Stimulated activated effector memory CD8-positive, alpha-beta T cell treated with anti-CD3 and anti-CD28 coated beads, Interleukin-12 subunit alpha, Interleukin-12 subunit beta, amount 100 ng/mL, for 72 hours (primary cell): ENCODE measurements around the gene PPP4C.
A peak's percentile ranks its signal among the peaks of the same experiment; 100 is the strongest.
"Not testable (repeated sequence)": the region's sequence is repeated elsewhere in the genome, so short reads cannot be mapped to it uniquely, and the experiment has no call there.

Experiments
- ATAC-seq: fragments of 150-1000 bp; cut with Tn5 transposase; 2 replicates; pipeline ENCODE4 v1.10.0; 2021
- DNase-seq, 2 donors: peaks; one replicate each; pipeline ENCODE4 v3.0.0; 2021 to 2022; ENCODE audit warnings: low spot score in 2 of 2
- H3K27ac Mint-ChIP-seq: one replicate; pipeline ENCODE4 v1.8.0; 2022; ENCODE audit warnings: mild to moderate bottlenecking, mixed read lengths
- H3K36me3 Mint-ChIP-seq: one replicate; pipeline ENCODE4 v1.8.0; 2022; ENCODE audit warnings: mild to moderate bottlenecking, mixed read lengths
- H3K4me1 Mint-ChIP-seq: one replicate; pipeline ENCODE4 v1.8.0; 2022; ENCODE audit warnings: mixed read lengths
- H3K4me3 Mint-ChIP-seq: one replicate; pipeline ENCODE4 v1.8.0; 2022; ENCODE audit warnings: mild to moderate bottlenecking, mixed read lengths
- H3K9me3 Mint-ChIP-seq: one replicate; pipeline ENCODE4 v1.8.0; 2022; ENCODE audit warnings: mixed read lengths

Gene PPP4C

DNA sequence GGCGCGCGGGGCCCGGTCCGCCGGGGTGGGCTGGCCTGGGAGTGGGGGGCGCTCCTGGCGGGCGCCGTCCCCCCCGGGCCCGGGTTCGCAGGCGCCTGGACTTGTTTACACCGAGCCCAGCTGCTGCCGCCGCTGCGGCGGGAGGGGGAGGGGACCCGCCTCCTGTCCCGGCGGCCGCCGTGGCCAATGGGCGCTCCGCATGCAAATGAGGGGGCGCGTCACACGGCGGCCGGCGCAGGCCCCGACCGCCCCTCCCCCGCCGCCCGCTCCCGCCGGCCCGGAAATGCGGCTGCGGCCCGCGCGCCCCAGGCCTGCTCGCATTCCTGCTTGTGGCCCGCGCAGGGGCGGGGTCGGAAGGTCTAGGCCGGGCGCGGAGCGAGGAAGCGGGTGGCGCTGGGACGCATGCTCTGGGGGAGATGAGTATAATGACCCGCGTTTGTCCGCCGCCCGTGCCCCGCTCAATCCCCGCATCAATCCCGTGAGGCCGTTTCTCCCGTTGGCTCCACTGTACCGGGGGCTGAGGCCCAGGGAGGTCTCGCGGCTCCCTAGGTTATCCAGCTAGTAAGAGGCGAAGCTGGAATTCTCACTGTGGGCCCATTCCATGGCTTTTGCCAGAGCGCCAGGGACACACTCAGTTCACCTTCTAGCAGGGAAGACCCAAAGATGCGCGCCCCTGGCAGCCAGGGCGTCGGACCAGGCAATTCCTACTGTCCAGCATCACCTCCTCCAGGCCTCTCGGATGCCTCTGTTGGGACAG, 20.5 kb downstream of the PPP4C start, which contains the start of gene YPEL3:
Gene YPEL3, minus strand, starts transcription at position 109 of the 757 bp plus-strand sequence. CDS start 731 bp downstream, outside the sequence.
- Mint-ChIP-seq H3K36me3 (peaks cover 37% of the 10 kb centered on the region), H3K4me3 (peak within 1 kb of the TSS; percentile 92), H3K9me3 (peaks cover 7% of the 10 kb centered on the region), H3K4me1 (peaks cover 47% of the 10 kb centered on the region), H3K27ac (peak within 1 kb of the TSS; percentile 93)
- peak; percentile 68 for ATAC-seq
- peak; percentile 83 to 87 for DNase-seq

DNA sequence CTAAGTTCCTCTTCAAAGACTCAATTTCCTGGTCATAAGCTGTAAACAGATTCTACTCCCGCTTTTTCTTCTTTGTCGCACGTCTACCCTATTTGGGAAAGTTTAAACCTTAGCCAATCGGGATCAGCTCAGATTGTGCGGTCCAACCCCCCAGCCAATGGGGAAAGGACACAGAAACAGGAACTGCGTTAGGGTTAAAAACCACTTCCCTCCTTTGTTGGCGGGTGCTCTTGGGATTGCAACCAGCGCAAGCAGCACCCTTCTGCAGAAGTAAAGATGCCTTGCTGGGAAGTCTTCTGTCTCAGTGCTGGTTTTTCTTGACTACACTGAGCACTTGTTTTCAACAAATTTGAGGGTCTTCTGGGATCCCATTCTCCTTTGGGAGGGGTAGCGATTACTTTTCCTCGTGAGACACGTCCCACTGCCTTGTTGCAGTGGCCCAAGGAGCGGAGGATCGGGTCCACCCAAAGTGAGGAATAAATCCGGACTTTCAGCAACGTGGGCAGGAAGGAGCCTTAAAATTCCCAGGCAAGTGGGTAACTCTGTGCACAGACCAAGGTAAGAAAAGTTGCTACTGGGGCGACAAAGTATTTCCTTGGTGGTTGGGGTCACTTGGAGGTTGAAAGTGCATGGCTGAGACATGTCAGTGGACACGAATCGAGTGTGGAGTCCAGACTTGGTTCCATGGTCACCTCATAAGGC, 21.2 kb downstream of the PPP4C start:
- DNase-seq (no peak), ATAC-seq (no peak)
- peak overlapping the region; percentile 89 for H3K27ac Mint-ChIP-seq
- H3K36me3 Mint-ChIP-seq: peaks cover 36% of the 10 kb centered on the region
- H3K9me3 Mint-ChIP-seq: peaks cover 7% of the 10 kb centered on the region
- peaks cover 40% of the 10 kb centered on the region for H3K4me1 Mint-ChIP-seq
- H3K4me3 Mint-ChIP-seq: peak overlapping the region; percentile 92

DNA sequence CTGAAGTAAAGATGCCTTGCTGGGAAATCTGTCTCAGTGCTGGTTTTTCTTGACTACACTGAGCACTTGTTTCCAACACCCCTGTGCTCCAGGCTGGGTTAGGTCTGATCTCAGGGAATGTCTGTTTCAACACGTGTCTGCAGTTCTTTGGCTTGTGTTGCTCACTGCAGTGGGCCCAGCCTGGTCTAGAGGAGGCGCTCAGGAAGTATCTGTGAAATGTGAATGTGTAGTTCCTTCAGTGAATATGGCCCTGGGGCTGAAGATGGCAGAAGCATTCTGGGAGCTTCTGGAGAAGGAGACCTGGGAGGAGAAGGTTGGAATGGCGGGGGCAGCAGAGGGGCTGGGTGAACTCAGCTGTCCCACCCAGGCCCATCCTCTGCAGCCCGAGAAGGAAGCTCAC, 28.3 kb downstream of the PPP4C start:
- no peaks in the 10 kb centered on the region for H3K9me3 Mint-ChIP-seq
- DNase-seq (no peak), ATAC-seq (no peak)
- no peaks in the 10 kb centered on the region for H3K4me1 Mint-ChIP-seq
- H3K36me3 Mint-ChIP-seq: peaks cover 24% of the 10 kb centered on the region
- no peak overlapping the region for H3K4me3 Mint-ChIP-seq
- H3K27ac Mint-ChIP-seq: peak overlapping the region; percentile 65

DNA sequence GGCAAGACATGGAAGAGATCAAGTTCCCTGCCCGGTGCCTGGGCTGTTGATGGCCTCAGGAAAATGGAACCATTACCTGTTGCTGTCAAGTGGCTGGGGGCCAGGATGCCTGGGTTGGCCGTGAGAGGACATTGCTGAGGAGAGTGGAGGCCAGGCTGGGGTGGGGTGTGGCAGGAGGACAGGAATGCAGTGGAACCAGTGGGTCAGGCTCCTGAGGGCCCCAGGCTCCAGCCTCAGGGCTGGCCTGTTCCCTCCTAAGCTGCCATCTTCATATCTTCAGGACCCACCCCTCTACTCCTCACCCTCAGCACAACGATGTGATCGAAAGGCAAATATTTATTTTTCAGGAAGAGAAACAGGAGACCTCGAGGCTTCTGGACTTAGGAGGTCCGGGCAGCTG, 28.7 kb downstream of the PPP4C start:
- Mint-ChIP-seq H3K9me3 (no peaks in the 10 kb centered on the region), H3K4me1 (no peaks in the 10 kb centered on the region), H3K36me3 (peaks cover 24% of the 10 kb centered on the region), H3K4me3 (no peak overlapping the region), H3K27ac (peak overlapping the region; percentile 65)
- ATAC-seq (no peak), DNase-seq (no peak)

DNA sequence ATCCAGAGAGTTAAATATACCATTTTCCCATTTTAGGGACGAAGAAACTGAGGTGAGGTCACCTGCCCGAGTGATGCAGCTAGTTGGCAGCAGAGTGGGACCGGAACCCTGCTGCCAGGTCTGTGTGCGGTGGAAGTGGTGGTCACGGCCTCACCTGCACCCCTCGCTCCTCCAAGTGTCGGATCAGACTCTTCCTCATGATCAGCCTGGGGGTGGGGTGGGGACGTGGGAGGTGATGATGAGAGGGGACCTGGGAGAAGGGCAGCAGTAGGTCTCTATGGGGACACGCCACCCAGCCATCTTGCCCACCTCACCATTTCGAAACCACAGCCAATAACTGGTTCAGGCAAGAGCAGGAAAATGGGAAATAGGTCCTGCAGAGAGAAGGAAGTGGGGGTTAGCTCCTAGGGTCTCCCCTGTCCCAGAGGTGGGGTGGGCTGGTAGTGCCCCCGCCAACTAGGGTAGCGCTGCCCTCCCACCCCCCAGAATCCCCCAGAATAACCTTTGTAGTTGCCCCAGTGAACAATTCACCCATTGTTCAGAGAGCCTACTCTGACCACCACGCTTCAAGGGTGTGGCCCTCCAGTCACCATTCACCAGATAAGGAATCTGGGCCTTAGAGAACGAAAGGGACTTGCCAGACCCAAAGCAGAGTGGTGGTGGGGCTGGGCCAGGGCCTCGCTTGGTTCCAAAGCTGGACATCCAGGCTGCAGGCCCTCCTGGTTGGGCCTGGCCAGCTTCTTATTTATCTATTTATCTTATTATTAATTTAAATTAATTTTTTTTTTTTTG, 32.5 kb downstream of the PPP4C start:
- ATAC-seq (no peak), DNase-seq (no peak)
- Mint-ChIP-seq H3K36me3 (peaks cover 31% of the 10 kb centered on the region), H3K9me3 (no peaks in the 10 kb centered on the region), H3K27ac (no peak overlapping the region), H3K4me1 (peaks cover 6% of the 10 kb centered on the region), H3K4me3 (no peak overlapping the region)

DNA sequence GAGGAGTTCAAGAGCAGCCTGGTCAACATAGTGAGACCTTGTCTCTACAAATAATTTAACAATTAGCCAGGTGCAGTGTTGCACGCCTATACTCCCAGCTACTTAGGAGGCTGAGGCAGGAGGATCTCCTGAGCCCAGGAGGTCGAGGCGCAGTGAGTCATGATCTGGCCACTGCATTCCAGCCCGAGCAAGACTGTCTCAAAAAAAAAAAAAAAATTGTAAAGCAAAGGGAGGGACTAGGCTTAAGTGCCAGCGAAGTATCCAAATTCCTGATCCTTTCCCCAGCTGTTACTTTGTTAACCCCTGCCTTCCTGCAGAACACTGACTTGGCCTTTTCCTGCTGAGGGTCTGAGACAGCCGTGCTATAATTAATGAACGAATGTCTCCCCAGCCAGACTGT, 34.9 kb downstream of the PPP4C start:
- DNase-seq: no peak
- H3K4me1 Mint-ChIP-seq: peaks cover 27% of the 10 kb centered on the region
- H3K27ac Mint-ChIP-seq: no peak overlapping the region
- no peak overlapping the region for H3K4me3 Mint-ChIP-seq
- ATAC-seq: no peak
- no peaks in the 10 kb centered on the region for H3K9me3 Mint-ChIP-seq
- peaks cover 38% of the 10 kb centered on the region for H3K36me3 Mint-ChIP-seq

DNA sequence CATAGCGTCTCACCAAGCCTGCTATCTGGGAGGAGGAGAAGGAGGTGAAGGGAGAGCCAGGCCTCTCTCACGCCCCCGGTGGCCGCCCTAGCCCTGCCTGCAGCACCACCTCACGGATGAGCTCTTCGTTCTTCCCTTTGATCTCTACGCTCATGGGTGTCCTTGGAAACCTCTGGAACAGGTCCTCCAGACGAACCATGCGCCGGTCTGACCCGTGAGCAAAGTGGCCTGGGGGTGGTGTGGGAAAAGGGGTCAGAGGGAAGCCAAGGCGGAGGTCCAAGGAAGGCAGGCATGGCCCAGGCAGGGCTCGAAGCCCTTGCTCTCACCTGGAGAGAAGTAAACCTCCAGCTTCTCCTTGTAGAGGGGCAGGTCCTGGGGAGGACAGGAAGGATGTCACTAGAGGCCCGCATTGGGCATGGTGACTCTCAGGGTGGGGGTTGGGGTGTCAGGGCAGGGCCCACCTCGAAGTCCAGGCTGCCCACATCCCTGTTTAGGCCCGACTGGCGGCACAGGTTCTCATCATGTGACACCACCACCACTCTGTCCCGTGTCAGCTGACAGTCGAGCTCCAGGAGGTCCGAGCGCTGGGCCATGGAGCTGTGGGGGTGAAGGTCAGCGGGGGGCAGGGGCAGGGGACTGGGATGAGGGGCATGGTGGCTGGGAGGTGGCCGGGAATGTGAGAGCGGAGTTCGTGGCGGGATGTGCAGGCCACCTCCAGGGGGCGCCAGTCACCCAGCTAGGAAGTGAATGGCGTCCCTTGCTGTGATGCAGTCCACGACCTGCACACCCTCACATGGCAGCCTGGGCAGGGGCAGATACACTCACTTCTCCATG, 36.6 kb downstream of the PPP4C start:
- H3K4me1 Mint-ChIP-seq: peaks cover 27% of the 10 kb centered on the region
- DNase-seq: peak; percentile 62 to 80
- no peaks in the 10 kb centered on the region for H3K9me3 Mint-ChIP-seq
- ATAC-seq: peak; percentile 75
- no peak overlapping the region for H3K4me3 Mint-ChIP-seq
- peak overlapping the region; percentile 76 for H3K27ac Mint-ChIP-seq
- peaks cover 44% of the 10 kb centered on the region for H3K36me3 Mint-ChIP-seq

DNA sequence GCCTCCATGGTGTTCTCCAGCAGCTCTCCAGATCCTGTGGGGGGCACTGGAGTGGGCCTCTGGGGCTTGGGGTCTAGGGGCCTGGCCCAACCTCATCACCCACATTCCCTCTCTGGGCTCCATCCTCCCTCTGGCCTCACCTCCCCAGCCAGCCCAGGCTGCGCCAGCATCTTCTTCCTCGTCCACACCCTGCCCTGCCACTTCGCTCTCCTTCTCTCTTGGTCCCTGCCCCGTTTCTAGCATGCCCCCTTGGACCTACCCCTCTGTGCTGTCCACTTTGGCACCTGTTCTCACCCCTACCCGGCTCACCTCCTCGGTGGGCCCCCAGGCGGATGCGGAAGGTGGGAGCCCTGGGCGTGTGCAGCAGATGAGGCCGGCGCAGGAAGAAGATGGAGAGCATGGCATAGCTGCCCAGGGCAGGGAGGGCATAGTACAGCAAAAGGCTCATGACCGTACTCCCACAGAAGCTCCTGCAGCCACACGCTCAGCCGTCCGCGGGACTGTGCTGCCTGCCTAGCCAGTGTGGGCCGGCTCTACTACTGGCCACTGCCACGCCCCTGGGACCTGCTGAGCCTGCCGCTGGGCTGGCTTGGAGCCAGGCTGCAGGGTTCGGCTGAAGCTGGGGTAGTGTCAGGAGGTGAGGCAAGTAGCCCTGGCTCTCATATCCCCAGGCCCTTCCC, 37.4 kb downstream of the PPP4C start, which contains the start of gene GDPD3:
Gene GDPD3, minus strand, starts transcription at position 507 of the 680 bp plus-strand sequence. Its CDS starts 59 bp downstream, at position 448.
- H3K36me3 Mint-ChIP-seq: peaks cover 48% of the 10 kb centered on the region

DNA sequence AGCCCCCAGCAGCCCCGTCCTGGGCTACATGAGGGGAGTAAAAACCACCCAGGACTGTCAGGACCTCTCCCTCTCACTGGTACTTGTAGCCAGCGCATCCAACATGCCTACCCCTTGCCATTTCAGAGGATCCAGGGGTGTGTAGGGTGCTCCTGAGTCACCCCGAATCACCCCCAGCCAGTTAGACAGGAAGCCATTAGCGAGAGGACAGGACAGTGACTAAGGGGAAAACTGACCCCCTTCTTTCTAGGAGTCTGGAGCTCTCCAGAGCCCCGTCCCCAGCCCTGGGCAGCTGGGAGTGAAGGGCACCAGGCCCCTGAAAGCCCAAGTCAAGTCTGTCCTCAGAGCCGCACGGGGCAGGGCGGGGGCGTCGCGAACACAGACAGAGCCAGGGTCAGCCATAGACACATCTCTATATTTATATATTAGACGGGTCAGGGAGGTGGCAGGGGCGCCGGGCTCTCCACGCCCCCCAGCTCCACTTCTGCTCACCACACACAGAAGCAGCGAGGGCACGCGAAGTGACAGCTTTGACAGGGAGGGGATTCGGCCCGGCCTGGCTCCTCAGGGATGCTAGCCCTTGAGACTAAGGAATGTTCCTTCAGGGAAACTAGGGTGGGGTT, 38.0 kb downstream of the PPP4C start:
- H3K4me3 Mint-ChIP-seq: no peak overlapping the region
- DNase-seq: no peak
- peaks cover 48% of the 10 kb centered on the region for H3K36me3 Mint-ChIP-seq
- ATAC-seq: no peak
- no peaks in the 10 kb centered on the region for H3K9me3 Mint-ChIP-seq
- peaks cover 27% of the 10 kb centered on the region for H3K4me1 Mint-ChIP-seq
- peak overlapping the region; percentile 65 for H3K27ac Mint-ChIP-seq

More for the DNA sequence above, 37.4 kb downstream of the PPP4C start, which contains the start of gene GDPD3:
- Mint-ChIP-seq H3K27ac (peak within 1 kb of the TSS; percentile 76), H3K4me1 (peaks cover 27% of the 10 kb centered on the region), H3K4me3 (no peak within 1 kb of the TSS), H3K9me3 (no peaks in the 10 kb centered on the region)
- ATAC-seq: peak; percentile 2
- no peak for DNase-seq

DNA sequence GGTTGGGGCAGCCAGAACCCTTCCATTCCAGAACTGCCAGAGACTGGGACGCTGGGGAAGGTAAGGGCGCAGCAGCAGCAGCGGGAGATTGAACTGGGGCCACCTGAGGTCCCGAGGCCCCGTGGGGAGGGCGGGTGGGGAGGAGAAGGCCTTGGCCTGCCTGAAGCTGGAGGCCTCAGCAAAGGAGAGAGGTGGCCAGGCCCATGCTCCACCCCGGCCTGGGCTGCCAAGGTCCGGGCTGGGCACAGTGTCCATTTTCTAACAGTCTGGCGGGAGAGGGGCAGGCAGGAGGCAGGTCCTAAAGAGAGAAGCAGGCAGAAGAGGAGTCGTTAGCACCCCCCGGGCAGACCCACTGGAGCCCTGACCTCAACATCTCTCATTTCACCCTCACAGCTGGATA, 38.6 kb downstream of the PPP4C start:
- H3K4me3 Mint-ChIP-seq: no peak overlapping the region
- DNase-seq (no peak), ATAC-seq (no peak)
- H3K9me3 Mint-ChIP-seq: no peaks in the 10 kb centered on the region
- H3K27ac Mint-ChIP-seq: peak overlapping the region; percentile 65
- peaks cover 54% of the 10 kb centered on the region for H3K36me3 Mint-ChIP-seq
- H3K4me1 Mint-ChIP-seq: peaks cover 30% of the 10 kb centered on the region

DNA sequence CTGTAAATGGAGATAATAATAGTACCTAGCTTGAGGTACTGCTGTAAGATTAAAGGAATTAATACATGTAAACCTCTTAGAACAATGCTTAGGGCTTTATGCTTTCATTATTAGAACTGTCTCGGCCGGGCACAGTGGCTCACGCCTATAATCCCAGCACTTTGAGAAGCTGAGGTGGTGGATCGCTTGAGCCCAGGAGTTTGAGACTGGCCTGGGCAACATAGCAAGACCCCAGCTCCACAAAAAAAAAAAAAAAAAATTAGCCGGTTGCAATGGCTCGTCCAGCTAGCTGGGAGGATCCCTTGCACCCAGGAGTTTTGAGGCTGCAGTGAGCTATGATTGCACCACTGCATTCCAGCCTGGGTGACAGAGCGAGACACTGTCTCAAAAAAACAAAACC, 39.0 kb downstream of the PPP4C start:
- not testable (repeated sequence) for H3K4me3 Mint-ChIP-seq, ATAC-seq, DNase-seq, H3K9me3 Mint-ChIP-seq
- H3K36me3 Mint-ChIP-seq: peaks cover 57% of the 10 kb centered on the region
- peak overlapping the region; percentile 65 for H3K27ac Mint-ChIP-seq
- peaks cover 32% of the 10 kb centered on the region for H3K4me1 Mint-ChIP-seq

DNA sequence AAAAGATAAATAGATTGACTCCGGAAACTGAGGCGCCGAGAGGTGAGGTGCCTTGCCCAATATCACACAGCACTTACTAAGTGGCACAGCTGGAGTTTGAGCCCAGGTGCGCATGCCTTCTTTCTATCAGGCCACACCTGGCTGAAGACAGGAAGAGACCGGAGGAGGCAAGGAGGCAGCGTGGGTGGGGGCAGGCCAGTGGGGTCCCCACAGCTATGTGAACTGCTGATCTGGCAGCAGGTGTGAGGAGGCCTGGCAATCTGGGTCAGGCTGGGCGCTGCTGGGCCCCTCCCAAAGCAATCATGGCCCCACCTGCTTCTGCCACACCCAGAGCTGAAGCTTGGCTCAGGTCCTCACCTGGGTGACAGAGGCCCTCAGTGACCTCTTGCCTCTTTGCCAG, 39.4 kb downstream of the PPP4C start:
- H3K9me3 Mint-ChIP-seq: no peaks in the 10 kb centered on the region
- H3K36me3 Mint-ChIP-seq: peaks cover 57% of the 10 kb centered on the region
- H3K4me3 Mint-ChIP-seq: no peak overlapping the region
- H3K27ac Mint-ChIP-seq: peak overlapping the region; percentile 65
- peak; percentile 14 for ATAC-seq
- no peak for DNase-seq
- peaks cover 36% of the 10 kb centered on the region for H3K4me1 Mint-ChIP-seq

DNA sequence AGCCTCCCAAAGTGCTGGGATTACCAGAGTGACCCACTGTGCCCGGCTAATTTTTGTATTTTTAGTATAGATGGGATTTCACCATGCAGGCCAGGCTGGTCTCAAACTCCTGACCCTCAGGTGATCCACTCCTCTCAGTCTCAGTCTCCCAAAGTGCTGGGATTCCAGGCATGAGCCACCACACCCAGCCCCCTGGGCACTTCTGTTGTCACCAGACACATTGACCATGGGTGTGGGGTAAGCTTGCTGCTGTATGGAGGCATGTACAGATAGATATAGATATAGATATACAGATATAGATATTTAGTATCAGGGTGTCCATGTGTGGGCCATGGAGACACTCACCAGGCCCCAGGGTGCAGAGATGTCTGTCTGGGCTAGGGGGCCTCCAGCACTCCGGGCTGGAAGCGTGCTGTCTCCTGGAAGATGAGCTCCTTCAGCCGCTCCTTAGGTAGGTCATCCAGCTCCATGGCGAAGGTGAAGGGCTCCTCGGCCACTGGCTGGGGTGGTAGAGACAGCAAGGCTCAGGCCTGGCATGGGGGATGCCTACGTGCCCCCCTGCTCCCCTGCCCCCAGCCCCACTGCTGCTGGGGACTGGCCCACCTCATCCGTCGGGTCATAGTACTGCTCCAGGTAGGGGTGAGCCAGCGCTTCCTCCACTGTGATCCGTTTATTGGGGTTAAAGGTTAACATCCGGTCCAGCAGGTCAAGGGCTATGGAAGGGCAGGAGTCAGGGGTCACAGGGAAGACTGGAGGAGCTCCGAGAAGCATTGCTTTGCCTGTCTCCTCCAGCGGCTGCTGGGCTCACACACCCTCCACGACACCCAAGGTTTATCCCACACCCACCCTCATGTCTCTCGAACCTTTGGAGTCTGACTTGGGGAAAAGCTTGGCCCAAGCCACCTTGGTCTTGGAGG, 40.8 kb downstream of the PPP4C start:
- H3K9me3 Mint-ChIP-seq: no peaks in the 10 kb centered on the region
- H3K4me3 Mint-ChIP-seq: no peak overlapping the region
- no peak overlapping the region for H3K27ac Mint-ChIP-seq
- H3K4me1 Mint-ChIP-seq: peaks cover 43% of the 10 kb centered on the region
- H3K36me3 Mint-ChIP-seq: peaks cover 57% of the 10 kb centered on the region
- DNase-seq: no peak
- no peak for ATAC-seq
